ENCODE data around the gene SLC7A9.

DNA sequence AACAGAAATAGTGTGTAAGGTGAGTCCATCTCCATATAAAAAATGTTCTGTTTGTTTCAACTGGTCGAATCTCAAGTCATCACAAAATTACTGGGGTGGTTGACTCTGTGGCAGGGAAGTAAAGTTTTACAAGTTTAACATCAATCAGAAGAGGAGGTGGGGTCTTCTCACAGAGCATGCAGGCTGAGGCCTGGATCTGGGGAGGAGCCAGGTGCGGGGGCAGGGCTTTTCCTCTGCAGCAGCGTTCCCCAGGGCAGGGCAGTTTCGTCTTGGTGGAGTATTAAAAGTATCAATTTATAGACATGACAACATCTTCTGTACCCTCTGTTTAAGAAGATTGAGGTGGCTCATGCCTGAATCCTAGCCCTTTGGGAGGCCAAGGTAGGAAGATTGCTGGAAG is 68.8 kb downstream of the SLC7A9 start:
- TF ChIP-seq, protein P1, sequence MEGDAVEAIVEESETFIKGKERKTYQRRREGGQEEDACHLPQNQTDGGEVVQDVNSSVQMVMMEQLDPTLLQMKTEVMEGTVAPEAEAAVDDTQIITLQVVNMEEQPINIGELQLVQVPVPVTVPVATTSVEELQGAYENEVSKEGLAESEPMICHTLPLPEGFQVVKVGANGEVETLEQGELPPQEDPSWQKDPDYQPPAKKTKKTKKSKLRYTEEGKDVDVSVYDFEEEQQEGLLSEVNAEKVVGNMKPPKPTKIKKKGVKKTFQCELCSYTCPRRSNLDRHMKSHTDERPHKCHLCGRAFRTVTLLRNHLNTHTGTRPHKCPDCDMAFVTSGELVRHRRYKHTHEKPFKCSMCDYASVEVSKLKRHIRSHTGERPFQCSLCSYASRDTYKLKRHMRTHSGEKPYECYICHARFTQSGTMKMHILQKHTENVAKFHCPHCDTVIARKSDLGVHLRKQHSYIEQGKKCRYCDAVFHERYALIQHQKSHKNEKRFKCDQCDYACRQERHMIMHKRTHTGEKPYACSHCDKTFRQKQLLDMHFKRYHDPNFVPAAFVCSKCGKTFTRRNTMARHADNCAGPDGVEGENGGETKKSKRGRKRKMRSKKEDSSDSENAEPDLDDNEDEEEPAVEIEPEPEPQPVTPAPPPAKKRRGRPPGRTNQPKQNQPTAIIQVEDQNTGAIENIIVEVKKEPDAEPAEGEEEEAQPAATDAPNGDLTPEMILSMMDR (conservative IDR thresholded peaks at IDR 0.05 in 1 of 2, IDR thresholded peaks at IDR 0.05 in 1 of 2; ENCODE audit: low read depth in 1 of 2, low read length in 2 of 2), result no peak
- no peak for TF ChIP-seq EZH2 (IDR thresholded peaks at IDR 0.05; ENCODE audit: low read length, missing control alignments)
